T-helper 2 cell treated with Interferon-gamma antibody and Interleukin-4, amounts not matched to agents 5 μg/mL and 100 μg/mL, for 36 hours (primary cell): ENCODE data around the gene CCSER2.

Experiments
- DNase-seq: peaks from one replicate; pipeline ENCODE4 v3.0.0; 2021; ENCODE audit warnings: low spot score
- H3K27ac Mint-ChIP-seq: one replicate; pipeline ENCODE4 v1.8.0; 2021; ENCODE audit warnings: mild to moderate bottlenecking, mixed read lengths
- H3K27me3 Mint-ChIP-seq: one replicate; pipeline ENCODE4 v1.8.0; 2021; ENCODE audit warnings: low read depth, mixed read lengths
- H3K36me3 Mint-ChIP-seq: one replicate; pipeline ENCODE4 v1.8.0; 2021; ENCODE audit warnings: low read depth, mixed read lengths
- H3K4me1 Mint-ChIP-seq: one replicate; pipeline ENCODE4 v1.8.0; 2021; ENCODE audit warnings: low read depth, mixed read lengths
- H3K4me3 Mint-ChIP-seq: one replicate; pipeline ENCODE4 v1.8.0; 2022; ENCODE audit warnings: mild to moderate bottlenecking, moderate library complexity, mixed read lengths
- H3K9me3 Mint-ChIP-seq: one replicate; pipeline ENCODE4 v1.8.0; 2021; ENCODE audit warnings: mixed read lengths

Gene CCSER2

DNA sequence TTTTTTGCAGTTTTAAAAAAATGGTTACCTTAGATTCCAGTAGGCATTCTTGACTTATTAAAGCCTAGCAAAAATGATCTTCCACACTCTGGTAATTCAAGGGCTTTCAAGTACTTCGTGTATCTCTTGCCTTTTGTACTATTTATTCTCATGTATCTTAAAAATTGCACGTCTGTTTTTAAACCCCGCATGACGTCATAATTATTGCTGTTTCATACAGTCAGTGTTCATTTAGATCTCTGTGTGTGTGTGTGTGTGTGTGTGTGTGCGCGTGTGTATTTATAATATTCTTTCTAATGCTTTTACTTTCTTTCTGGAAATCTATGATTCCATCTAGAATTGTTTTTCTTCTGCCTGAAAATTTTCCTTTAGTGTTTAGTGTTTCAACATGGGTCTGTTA, 234.2 kb downstream of the CCSER2 start:
- no peak overlapping the region for H3K4me3 Mint-ChIP-seq
- no peak overlapping the region for H3K27ac Mint-ChIP-seq
- peaks cover 11% of the 10 kb centered on the region for H3K27me3 Mint-ChIP-seq
- no peak for DNase-seq
- peaks cover 3% of the 10 kb centered on the region for H3K4me1 Mint-ChIP-seq
- no peaks in the 10 kb centered on the region for H3K36me3 Mint-ChIP-seq
- H3K9me3 Mint-ChIP-seq = no peaks in the 10 kb centered on the region

- Mint-ChIP-seq H3K36me3 (no peaks in the 10 kb centered on the region), H3K9me3 (no peaks in the 10 kb centered on the region), H3K27ac (no peak overlapping the region), H3K27me3 (peaks cover 11% of the 10 kb centered on the region), H3K4me1 (peaks cover 3% of the 10 kb centered on the region), H3K4me3 (no peak overlapping the region)
- no peak for DNase-seq
These were observed 235.0 kb downstream of the CCSER2 start for GRCh38 chr10:84563355-84563754.

DNA sequence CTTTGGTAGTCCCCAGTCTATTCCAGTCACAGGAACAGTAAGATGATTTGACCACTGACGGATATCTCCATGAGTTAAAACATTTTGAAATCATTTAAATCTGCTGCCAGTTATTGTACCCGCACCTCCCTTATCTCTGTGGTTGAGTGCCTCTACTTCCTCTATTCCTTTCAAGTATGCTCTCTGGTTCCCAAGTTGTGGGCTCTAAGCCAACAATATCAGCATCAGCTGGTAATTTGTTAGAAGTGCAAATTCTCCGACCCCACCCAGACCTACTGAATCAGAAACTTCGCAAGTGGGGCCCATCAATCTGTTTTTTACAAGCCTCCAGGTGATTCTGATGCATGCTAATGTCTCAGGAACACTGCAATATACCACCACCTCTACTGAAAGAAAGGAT, 235.5 kb downstream of the CCSER2 start:
- Mint-ChIP-seq H3K27me3 (peaks cover 14% of the 10 kb centered on the region), H3K27ac (no peak overlapping the region), H3K4me3 (no peak overlapping the region)

DNA sequence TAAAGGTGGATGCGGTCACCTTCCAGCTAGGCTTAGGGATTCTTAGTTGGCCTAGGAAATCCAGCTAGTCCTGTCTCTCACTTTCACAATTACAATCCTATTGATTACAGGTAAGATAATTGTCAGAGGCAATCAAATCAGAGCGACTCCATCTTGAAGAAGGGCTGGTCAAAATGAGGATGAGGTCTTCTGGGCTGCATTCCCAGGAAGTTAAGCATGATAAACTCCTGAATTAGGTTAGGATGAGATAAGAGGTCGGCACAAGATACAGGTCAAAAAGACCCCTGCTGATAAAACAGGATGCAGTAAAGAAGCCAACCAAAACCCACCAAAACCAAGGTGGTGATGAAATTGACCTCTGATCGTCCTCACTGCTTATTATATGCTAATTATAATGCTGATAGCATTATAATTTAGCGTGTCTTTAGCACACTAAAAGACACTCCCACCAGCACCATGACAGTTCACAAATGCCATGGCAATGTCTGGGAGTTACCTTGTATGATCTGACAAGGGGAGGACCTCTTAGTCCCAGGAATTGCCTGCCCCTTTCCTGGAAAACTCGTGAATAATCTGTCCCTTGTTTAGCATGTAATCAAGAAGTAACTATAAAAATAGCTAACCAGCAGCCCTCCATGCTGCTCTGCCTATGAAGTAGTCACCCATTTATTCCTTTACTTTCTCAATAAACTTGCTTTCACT, 237.6 kb downstream of the CCSER2 start:
- Mint-ChIP-seq H3K27me3 (peaks cover 11% of the 10 kb centered on the region), H3K36me3 (no peaks in the 10 kb centered on the region), H3K27ac (no peak overlapping the region), H3K4me3 (no peak overlapping the region), H3K9me3 (peaks cover 3% of the 10 kb centered on the region), H3K4me1 (peaks cover 3% of the 10 kb centered on the region)
- DNase-seq = no peak

More for the DNA sequence above, 235.5 kb downstream of the CCSER2 start:
- no peaks in the 10 kb centered on the region for H3K9me3 Mint-ChIP-seq
- no peaks in the 10 kb centered on the region for H3K36me3 Mint-ChIP-seq
- DNase-seq = no peak
- H3K4me1 Mint-ChIP-seq = peaks cover 3% of the 10 kb centered on the region

DNA sequence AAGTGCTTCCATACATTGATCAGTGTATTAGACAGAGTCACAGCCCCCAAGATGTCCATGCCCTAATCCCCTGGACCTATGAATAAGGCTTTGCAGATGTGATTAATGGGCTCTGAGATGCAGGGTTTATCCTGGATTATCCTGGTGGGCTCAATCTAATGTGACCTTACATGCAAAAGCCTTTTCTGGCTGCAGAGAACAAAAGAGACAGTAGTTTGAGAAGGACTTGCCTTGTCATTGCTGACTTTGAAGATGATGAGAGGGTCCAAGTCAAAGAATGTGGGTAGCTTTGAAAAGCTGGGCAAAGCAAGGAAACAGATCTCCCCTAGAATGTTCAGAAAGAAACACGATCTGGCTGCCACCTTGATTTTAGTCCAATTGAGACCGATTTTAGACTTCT, 238.7 kb downstream of the CCSER2 start:
- Mint-ChIP-seq H3K4me3 (no peak overlapping the region), H3K27me3 (peaks cover 11% of the 10 kb centered on the region), H3K27ac (no peak overlapping the region), H3K4me1 (peaks cover 3% of the 10 kb centered on the region), H3K36me3 (no peaks in the 10 kb centered on the region), H3K9me3 (peaks cover 3% of the 10 kb centered on the region)
- DNase-seq = no peak
